Esophagus muscularis mucosa (tissue), 4 donors: ENCODE data around the gene DENND1B.

Experiments
- CTCF ChIP-seq, 3 experiments: fragments of 200-600 bp in 2 of 3; fragments of 450-650 bp in 1 of 3; sonication (generic) in 2 of 3; IDR thresholded peaks; one replicate each; pipeline ENCODE4 v1.5.1; 2017 to 2019; ENCODE audit warnings: antibody characterized with exemption in 3 of 3, mild to moderate bottlenecking in 2 of 3, moderate library complexity in 1 of 3
- EP300 ChIP-seq: sonication (generic); formaldehyde crosslinking; IDR thresholded peaks from one replicate; pipeline ENCODE4 v1.6.1; 2017; ENCODE audit warnings: antibody characterized with exemption
- POLR2A ChIP-seq: fragments of 450-650 bp; IDR thresholded peaks from one replicate; pipeline ENCODE4 v1.6.1; 2017; ENCODE audit warnings: antibody characterized with exemption, moderate library complexity, mild to moderate bottlenecking, low read depth

- TF ChIP-seq EP300: no peak
- TF ChIP-seq CTCF (IDR thresholded peaks at IDR 0.05): no peak
- no peak for TF ChIP-seq POLR2A
Measured at GRCh38 chr1:197622371-197622770, 152.9 kb downstream of the DENND1B start.
